Esophagus squamous epithelium (tissue), 5 donors: ENCODE measurements around the gene PSEN1. TPM values are rescaled to one million over a fixed set of nuclear protein-coding genes. Genes with fewer than 3 reads are reported as not detected.

Experiments used
- DNase-seq: peaks from one replicate; lab custom pipeline; 2025; lab: John Stamatoyannopoulos, UW
- H3K27ac ChIP-seq, 4 donors: fragments of 200-600 bp; sonication (generic); one replicate each; pipeline ENCODE4 v1.5.1; 2016 to 2019; ENCODE audit warnings: mild to moderate bottlenecking in 1 of 4
- H3K27me3 ChIP-seq, 4 donors: fragments of 200-600 bp; sonication (generic); 1 replicate in 3 of 4; 2 replicates in 1 of 4; pipeline versions ENCODE4 v1.5.1 to v1.6.0; 2017 to 2021; ENCODE audit warnings: antibody characterized with exemption in 1 of 4
- H3K36me3 ChIP-seq, 3 donors: fragments of 200-600 bp; sonication (generic); one replicate each; pipeline ENCODE4 v1.5.1; 2016 to 2019
- H3K4me1 ChIP-seq, 3 donors: fragments of 200-600 bp; sonication (generic); one replicate each; pipeline ENCODE4 v1.5.1; 2017 to 2019
- H3K4me3 ChIP-seq, 4 donors: fragments of 200-600 bp; sonication (generic); 1 replicate in 3 of 4; 2 replicates in 1 of 4; pipeline ENCODE4 v1.5.1; 2016 to 2019; ENCODE audit warnings: mild to moderate bottlenecking in 2 of 4, moderate library complexity in 1 of 4
- H3K9me3 ChIP-seq, 3 donors: fragments of 200-600 bp; sonication (generic); one replicate each; pipeline ENCODE4 v1.5.1; 2016 to 2019
- CTCF ChIP-seq, 6 experiments: fragments of 450-650 bp in 4 of 6; fragments of 200-600 bp in 2 of 6; sonication (generic) in 2 of 6; IDR thresholded peaks; one replicate each; pipeline ENCODE4 v1.5.1; 2016 to 2019; ENCODE audit warnings: antibody characterized with exemption in 6 of 6, mild to moderate bottlenecking in 4 of 6, moderate library complexity in 4 of 6
- POLR2A ChIP-seq, 4 donors: fragments of 450-650 bp; IDR thresholded peaks; one replicate each; pipeline ENCODE4 v1.6.1; 2017; ENCODE audit warnings: antibody characterized with exemption in 4 of 4, mild to moderate bottlenecking in 4 of 4, moderate library complexity in 3 of 4
- WGBS, 2 donors: methylation state at CpG; one replicate each; pipeline ENCODE4 v1.1.5; 2018; 5-methylcytosine and 5-hydroxymethylcytosine counted together
- intact Hi-C: fragments of 100-400 bp; cut with DNase I; formaldehyde crosslinking; loops from one replicate; pipeline ENCODE4 v1.15.0; 2022
- total RNA-seq, 4 donors: library from RNA; depleted of rRNA; stranded (reverse); fragments of >200 nt; gene quantifications; one replicate each; pipeline ENCODE4 v1.1.0, GENCODE V29; 2016
- donor health status: DM: yes; HTN: yes; CAD: no.

The PSEN1 gene
- total RNA-seq, 4 donors from 2014 or later = 34.6 to 49.8 (median 41.5) TPM

- no peak for TF ChIP-seq POLR2A (IDR thresholded peaks at IDR 0.05)
- no peak for TF ChIP-seq CTCF (IDR thresholded peaks at IDR 0.05)
- no peak for DNase-seq
- intact Hi-C loops = no loop called here
Observed at GRCh38 chr14:73253323-73253610, 117.0 kb downstream of the PSEN1 start.

GRCh38 chr14:73253721-73254120 is 117.4 kb downstream of the PSEN1 start:
- Histone ChIP-seq H3K4me3 (no peak overlapping the region), H3K36me3 (peaks cover 0 to 28% (median 0%) of the 10 kb centered on the region in 3 donors), H3K27ac (no peak overlapping the region), H3K9me3 (no peaks in the 10 kb centered on the region), H3K27me3 (no peaks in the 10 kb centered on the region), H3K4me1 (no peaks in the 10 kb centered on the region)
- DNase-seq = no peak
- TF ChIP-seq CTCF (IDR thresholded peaks at IDR 0.05) = no peak
- no peak for TF ChIP-seq POLR2A (IDR thresholded peaks at IDR 0.05)
- intact Hi-C loops = no loop called here
- WGBS, 2 donors = 88 to 95% methylated on average over 3 of the region's 12 CpGs

More at GRCh38 chr14:73253323-73253610, 117.0 kb downstream of the PSEN1 start:
- Histone ChIP-seq H3K27ac (no peak overlapping the region), H3K4me3 (no peak overlapping the region), H3K27me3 (no peaks in the 10 kb centered on the region), H3K9me3 (no peaks in the 10 kb centered on the region), H3K4me1 (no peaks in the 10 kb centered on the region), H3K36me3 (peaks cover 0 to 28% (median 0%) of the 10 kb centered on the region in 3 donors)
- WGBS, 2 donors = 91 to 98% methylated on average over 6 to 7 of the region's 10 CpGs

- Histone ChIP-seq H3K4me1 (no peaks in the 10 kb centered on the region), H3K9me3 (no peaks in the 10 kb centered on the region), H3K4me3 (no peak overlapping the region), H3K27ac (no peak overlapping the region), H3K36me3 (peaks cover 0 to 28% (median 0%) of the 10 kb centered on the region in 3 donors), H3K27me3 (no peaks in the 10 kb centered on the region)
- no peak for TF ChIP-seq CTCF (IDR thresholded peaks at IDR 0.05)
- no peak for TF ChIP-seq POLR2A (IDR thresholded peaks at IDR 0.05)
- intact Hi-C loops = no loop called here
- no peak for DNase-seq
- WGBS, 2 donors = 74 to 91% methylated on average over 6 to 12 of the region's 28 CpGs
Observed at GRCh38 chr14:73254247-73255004, 118.1 kb downstream of the PSEN1 start.

- intact Hi-C loops = no loop called here
- H3K27me3 ChIP-seq = no peaks in the 10 kb centered on the region
- TF ChIP-seq CTCF (IDR thresholded peaks at IDR 0.05) = no peak
- no peak for TF ChIP-seq POLR2A (IDR thresholded peaks at IDR 0.05)
Observed at GRCh38 chr14:73255005-73255400, 118.7 kb downstream of the PSEN1 start.

GRCh38 chr14:73255693-73256225 is 119.5 kb downstream of the PSEN1 start:
- H3K4me3 ChIP-seq = no peak overlapping the region

More at GRCh38 chr14:73255005-73255400, 118.7 kb downstream of the PSEN1 start:
- Histone ChIP-seq H3K27ac (no peak overlapping the region), H3K36me3 (peaks cover 0 to 28% (median 0%) of the 10 kb centered on the region in 3 donors), H3K4me3 (no peak overlapping the region), H3K4me1 (no peaks in the 10 kb centered on the region), H3K9me3 (no peaks in the 10 kb centered on the region)
- 89 to 93% methylated on average over 5 to 6 of the region's 6 CpGs for WGBS, 2 donors
- DNase-seq = no peak

More at GRCh38 chr14:73255693-73256225, 119.5 kb downstream of the PSEN1 start:
- Histone ChIP-seq H3K4me1 (no peaks in the 10 kb centered on the region), H3K27me3 (no peaks in the 10 kb centered on the region), H3K9me3 (no peaks in the 10 kb centered on the region), H3K36me3 (peaks cover 0 to 24% (median 0%) of the 10 kb centered on the region in 3 donors), H3K27ac (no peak overlapping the region)
- DNase-seq = no peak
- 72 to 93% methylated on average over 3 to 5 of the region's 9 CpGs for WGBS, 2 donors
- intact Hi-C loops = no loop called here
- TF ChIP-seq CTCF (IDR thresholded peaks at IDR 0.05) (no peak), POLR2A (IDR thresholded peaks at IDR 0.05) (no peak)
